Chondrocyte (in vitro differentiated cells): ENCODE results near the gene TTR. TPM values are rescaled to one million over a fixed set of nuclear protein-coding genes. Genes with fewer than 3 reads are reported as not detected.

Experiments
- DNase-seq: peaks from one replicate; pipeline ENCODE4 v3.0.0; 2021; ENCODE audit warnings: mixed read lengths, low spot score
- H3K27ac Mint-ChIP-seq: one replicate; pipeline ENCODE4 v1.8.0; 2021; ENCODE audit warnings: mild to moderate bottlenecking, moderate library complexity, mixed read lengths; ENCODE audit not compliant: unreplicated experiment
- H3K27me3 Mint-ChIP-seq: 2 replicates; pipeline ENCODE4 v1.8.0; 2021; ENCODE audit warnings: low read depth, mixed read lengths
- H3K36me3 Mint-ChIP-seq: 2 replicates; pipeline ENCODE4 v1.8.0; 2021; ENCODE audit warnings: low read depth, mixed read lengths
- H3K4me1 Mint-ChIP-seq: 2 replicates; pipeline ENCODE4 v1.8.0; 2021; ENCODE audit warnings: low read depth, mild to moderate bottlenecking, mixed read lengths
- H3K4me3 Mint-ChIP-seq: one replicate; pipeline ENCODE4 v1.8.0; 2021; ENCODE audit warnings: mild to moderate bottlenecking, moderate library complexity, mixed read lengths; ENCODE audit not compliant: unreplicated experiment
- H3K9me3 Mint-ChIP-seq: 2 replicates; pipeline ENCODE4 v1.8.0; 2021; ENCODE audit warnings: low read depth, mixed read lengths
- CTCF ChIP-seq: fragments of 200-600 bp; sonication (generic); IDR thresholded peaks from 2 replicates; pipeline ENCODE4 v1.5.0; 2021; ENCODE audit warnings: antibody characterized with exemption, mild to moderate bottlenecking, moderate library complexity
- total RNA-seq: library from RNA; stranded (reverse); gene quantifications from 3 replicates; pipeline ENCODE4 v1.2.1, GENCODE V29; 2021

Gene TTR
- total RNA-seq, 1 donor from 2014 or later = not detected

DNA sequence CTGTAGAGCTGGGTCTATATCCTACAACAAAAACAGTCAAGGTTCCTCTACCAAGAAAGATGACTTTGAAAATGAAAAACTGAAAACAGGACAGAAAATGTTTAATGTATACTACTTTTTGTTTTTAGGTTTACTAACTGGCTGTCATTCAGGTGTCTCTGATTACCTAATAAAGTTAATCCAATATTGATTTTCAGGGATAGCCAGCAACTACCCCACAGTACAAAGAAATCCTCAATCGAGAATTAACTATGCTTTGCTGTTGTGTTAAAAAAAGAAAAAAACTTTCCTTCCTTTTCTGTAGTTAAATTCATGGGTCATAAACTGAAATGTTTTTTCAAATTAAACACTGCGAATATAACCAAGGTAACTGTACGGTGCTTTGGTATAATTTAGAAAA lies 45.8 kb downstream of the TTR start:
- Mint-ChIP-seq H3K36me3 (peaks cover 6% of the 10 kb centered on the region), H3K27ac (no peak overlapping the region), H3K9me3 (peaks cover 5% of the 10 kb centered on the region), H3K27me3 (no peaks in the 10 kb centered on the region), H3K4me3 (no peak overlapping the region), H3K4me1 (peaks cover 3% of the 10 kb centered on the region)
- TF ChIP-seq CTCF = no peak
- DNase-seq = no peak

- no peaks in the 10 kb centered on the region for H3K27me3 Mint-ChIP-seq
- H3K27ac Mint-ChIP-seq = no peak overlapping the region
- no peak for TF ChIP-seq CTCF
- no peak for DNase-seq
- H3K4me3 Mint-ChIP-seq = no peak overlapping the region
- no peaks in the 10 kb centered on the region for H3K9me3 Mint-ChIP-seq
- H3K36me3 Mint-ChIP-seq = peaks cover 1% of the 10 kb centered on the region
- peaks cover 22% of the 10 kb centered on the region for H3K4me1 Mint-ChIP-seq
These were observed 51.3 kb downstream of the TTR start for GRCh38 chr18:31643003-31643402.

DNA sequence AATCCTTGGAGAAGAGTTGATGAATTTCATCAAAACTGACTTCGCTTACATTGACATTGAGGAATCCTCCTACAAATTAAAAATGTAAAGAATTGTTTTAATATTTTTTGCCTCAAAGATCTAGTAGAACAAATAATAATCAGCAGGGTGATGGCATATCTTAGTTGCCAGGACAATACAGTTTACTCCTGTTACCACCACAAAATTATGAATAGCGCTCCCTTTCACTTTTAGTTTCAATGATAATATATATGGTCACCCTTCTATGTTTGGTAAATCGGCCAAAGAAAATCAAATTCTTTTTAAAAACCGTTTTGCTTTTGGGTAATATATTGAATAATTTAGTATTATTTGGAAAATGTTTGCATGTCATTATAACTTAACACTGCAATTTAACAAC lies 53.7 kb downstream of the TTR start:
- Mint-ChIP-seq H3K27me3 (no peaks in the 10 kb centered on the region), H3K27ac (no peak overlapping the region), H3K4me1 (peaks cover 41% of the 10 kb centered on the region), H3K4me3 (no peak overlapping the region), H3K36me3 (no peaks in the 10 kb centered on the region), H3K9me3 (no peaks in the 10 kb centered on the region)
- DNase-seq = no peak
- no peak for TF ChIP-seq CTCF

DNA sequence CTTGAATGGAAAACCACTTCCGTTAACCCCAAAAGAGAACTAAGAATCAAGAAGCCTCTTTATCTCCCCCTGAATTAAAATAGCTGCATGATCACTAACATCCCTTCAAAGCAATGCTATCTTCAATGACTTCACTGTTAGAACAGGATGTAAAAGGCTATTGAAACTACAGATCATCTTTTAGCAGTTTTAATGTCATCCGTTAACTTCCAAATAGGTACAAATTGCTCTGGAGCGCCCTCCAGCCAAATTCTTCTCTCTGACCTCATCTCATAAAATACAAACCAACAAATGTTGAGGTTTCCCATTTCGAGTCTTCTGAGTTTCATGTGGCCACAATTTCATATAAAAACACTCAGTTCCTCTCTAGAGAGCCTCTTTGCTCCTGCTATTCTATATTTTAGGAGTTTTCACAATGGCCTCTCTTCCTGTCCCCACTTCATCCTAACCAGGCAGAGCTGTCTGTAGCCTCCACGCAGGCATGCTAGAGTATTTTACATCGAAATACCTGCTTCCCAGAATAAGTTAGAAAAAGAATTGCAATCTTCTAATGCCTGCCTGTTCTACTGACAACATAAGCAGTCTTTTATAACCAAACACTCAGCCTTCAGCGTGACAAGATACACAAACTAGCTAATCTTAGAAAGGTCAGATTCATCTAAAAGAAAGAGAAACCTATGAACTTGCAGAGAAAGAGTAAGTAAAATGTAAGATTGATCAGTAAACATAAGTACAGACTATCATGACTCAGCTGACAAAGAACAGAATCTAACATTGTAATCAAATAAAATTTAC lies 54.9 kb downstream of the TTR start:
- DNase-seq = no peak
- H3K9me3 Mint-ChIP-seq = no peaks in the 10 kb centered on the region
- no peak overlapping the region for H3K27ac Mint-ChIP-seq
- peaks cover 41% of the 10 kb centered on the region for H3K4me1 Mint-ChIP-seq
- H3K4me3 Mint-ChIP-seq = no peak overlapping the region
- TF ChIP-seq CTCF = no peak
- no peaks in the 10 kb centered on the region for H3K36me3 Mint-ChIP-seq
- H3K27me3 Mint-ChIP-seq = no peaks in the 10 kb centered on the region

GRCh38 chr18:31647127-31647753 lies 55.6 kb downstream of the TTR start:
- no peak for DNase-seq

More at GRCh38 chr18:31647127-31647753, 55.6 kb downstream of the TTR start:
- TF ChIP-seq CTCF = no peak
- H3K36me3 Mint-ChIP-seq = no peaks in the 10 kb centered on the region
- no peak overlapping the region for H3K27ac Mint-ChIP-seq
- peaks cover 41% of the 10 kb centered on the region for H3K4me1 Mint-ChIP-seq
- no peaks in the 10 kb centered on the region for H3K27me3 Mint-ChIP-seq
- no peaks in the 10 kb centered on the region for H3K9me3 Mint-ChIP-seq
- H3K4me3 Mint-ChIP-seq = no peak overlapping the region

Other genes with a start within 250 kb of the TTR start
- not detected in 3 replicates for gene DSG4, start 215.1 kb upstream of the TTR start, total RNA-seq
- not detected in 3 replicates for gene DSG3, start 144.1 kb upstream of the TTR start, total RNA-seq
- gene DSG2, start 93.7 kb upstream of the TTR start, total RNA-seq = 16.1 to 45.0 TPM (median 43.7 TPM) in 3 replicates
- gene B4GALT6, start 92.7 kb downstream of the TTR start, total RNA-seq = 9.8 to 23.3 TPM (median 12.2 TPM) in 3 replicates
- 0.20 to 0.53 TPM in 2 of 3 replicates, not detected in the other for gene SLC25A52, start 169.0 kb downstream of the TTR start, total RNA-seq